GM19455 (cell line): ENCODE data around the gene USP13.
"Not testable (repeated sequence)": the region's sequence is repeated elsewhere in the genome, so short reads cannot be mapped to it uniquely, and the experiment has no call there.

Source experiments
- ATAC-seq: cut with Tn5 transposase; IDR thresholded peaks from one replicate; pipeline ENCODE4 v1.9.1; 2021; ENCODE audit not compliant: unreplicated experiment

Gene USP13

GRCh38 chr3:179733797-179734196 lies 81.0 kb downstream of the USP13 start:
- ATAC-seq = no peak

GRCh38 chr3:179734497-179735281 lies 81.8 kb downstream of the USP13 start:
- ATAC-seq = no peak

- ATAC-seq = no peak
Observed at GRCh38 chr3:179735321-179735720, 82.5 kb downstream of the USP13 start.

- no peak for ATAC-seq
Observed at GRCh38 chr3:179738998-179739397, 86.2 kb downstream of the USP13 start.

GRCh38 chr3:179739816-179740594 lies 87.2 kb downstream of the USP13 start:
- ATAC-seq = no peak

- no peak for ATAC-seq
Observed at GRCh38 chr3:179743913-179744312, 91.1 kb downstream of the USP13 start.

GRCh38 chr3:179744667-179745066 lies 91.8 kb downstream of the USP13 start:
- no peak for ATAC-seq

GRCh38 chr3:179745079-179745478 lies 92.2 kb downstream of the USP13 start:
- no peak for ATAC-seq

- no peak for ATAC-seq
Observed at GRCh38 chr3:179745716-179746115, 92.9 kb downstream of the USP13 start.

GRCh38 chr3:179750720-179751328 lies 98.0 kb downstream of the USP13 start:
- ATAC-seq = no peak

GRCh38 chr3:179760944-179761343 lies 108.1 kb downstream of the USP13 start:
- no peak for ATAC-seq

- ATAC-seq = no peak
Observed at GRCh38 chr3:179765396-179765795, 112.6 kb downstream of the USP13 start.

GRCh38 chr3:179766416-179767133 lies 113.7 kb downstream of the USP13 start:
- no peak for ATAC-seq

GRCh38 chr3:179768080-179768479 lies 115.2 kb downstream of the USP13 start:
- ATAC-seq = no peak

GRCh38 chr3:179769411-179770247 lies 116.8 kb downstream of the USP13 start:
- no peak for ATAC-seq

GRCh38 chr3:179771797-179772196 lies 119.0 kb downstream of the USP13 start:
- ATAC-seq = no peak

GRCh38 chr3:179772297-179772696 lies 119.5 kb downstream of the USP13 start:
- no peak for ATAC-seq

- no peak for ATAC-seq
Observed at GRCh38 chr3:179775416-179776122, 122.7 kb downstream of the USP13 start.

GRCh38 chr3:179782841-179783240 lies 130.0 kb downstream of the USP13 start:
- ATAC-seq = not testable (repeated sequence)

GRCh38 chr3:179788996-179789395 lies 136.2 kb downstream of the USP13 start:
- ATAC-seq = no peak
